ENCODE results near the gene AJUBA.
A peak's percentile ranks its signal among the peaks of the same experiment; 100 is the strongest.
"Not testable (repeated sequence)": the region's sequence is repeated elsewhere in the genome, so short reads cannot be mapped to it uniquely, and the experiment has no call there.

AJUBA gene

DNA sequence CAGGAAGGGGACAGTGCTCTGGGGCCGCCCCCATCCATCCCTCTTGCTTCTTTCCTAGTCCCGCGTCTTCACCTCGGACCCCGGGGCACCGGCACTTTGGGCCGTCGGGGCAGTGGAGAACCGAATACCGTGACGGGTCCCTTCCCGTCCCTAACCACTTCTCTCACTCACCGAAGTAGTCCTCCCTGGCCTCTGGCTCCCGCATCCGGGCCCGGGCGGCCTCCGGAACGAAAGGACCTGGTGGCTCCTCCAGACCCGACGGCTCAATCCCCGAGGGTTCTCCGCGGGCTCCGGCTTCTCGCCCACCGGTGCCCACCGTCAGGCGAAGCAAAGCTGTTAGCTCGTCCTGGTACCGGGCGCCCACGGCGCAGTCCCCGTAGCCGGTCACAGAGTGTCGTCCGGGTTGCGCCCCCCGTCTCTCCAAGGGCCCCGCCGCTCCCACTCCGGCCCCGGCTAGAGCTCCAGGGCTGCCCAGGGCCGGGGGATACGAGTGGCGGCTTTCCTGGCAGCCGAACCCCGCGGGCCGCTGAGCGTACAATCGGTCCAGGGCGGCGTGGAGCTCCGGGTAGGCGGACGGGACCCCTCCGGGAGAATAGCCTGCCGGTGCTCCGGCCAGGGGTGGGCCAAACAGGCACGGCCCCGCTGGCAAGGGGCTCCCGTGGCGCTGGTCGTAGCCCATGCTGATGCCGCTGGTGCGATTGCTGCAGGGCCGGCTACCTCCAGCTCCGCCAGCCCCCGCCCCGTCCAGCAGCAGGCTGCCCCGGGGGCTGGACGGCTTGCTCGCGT, 1.1 kb downstream of the AJUBA start:
- DNase-seq (ENCODE audit: low read depth, low spot score), result peak; percentile 52

DNA sequence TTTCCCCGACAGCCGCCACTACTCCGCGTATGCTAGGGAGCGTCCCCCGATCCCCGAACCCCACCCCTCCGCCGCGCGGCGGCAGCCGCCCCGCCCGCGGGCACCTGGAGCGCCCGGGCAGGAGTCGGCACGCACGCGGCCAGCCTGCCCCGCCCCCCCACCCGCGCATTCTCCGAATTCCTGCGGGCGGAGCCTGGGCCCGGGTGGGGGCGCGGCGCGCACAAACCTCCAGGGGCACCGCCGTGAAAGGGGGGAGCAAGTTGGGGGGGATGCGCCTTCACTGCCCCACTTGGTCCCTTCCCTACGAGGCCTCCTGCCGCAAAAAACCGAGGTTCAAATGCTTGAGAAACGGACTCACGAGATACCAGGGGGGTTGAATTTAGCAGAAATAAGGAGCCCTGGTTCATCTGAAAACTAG, 1.7 kb downstream of the AJUBA start:
- peak; percentile 82 for DNase-seq (ENCODE audit: low read depth, low spot score)

DNA sequence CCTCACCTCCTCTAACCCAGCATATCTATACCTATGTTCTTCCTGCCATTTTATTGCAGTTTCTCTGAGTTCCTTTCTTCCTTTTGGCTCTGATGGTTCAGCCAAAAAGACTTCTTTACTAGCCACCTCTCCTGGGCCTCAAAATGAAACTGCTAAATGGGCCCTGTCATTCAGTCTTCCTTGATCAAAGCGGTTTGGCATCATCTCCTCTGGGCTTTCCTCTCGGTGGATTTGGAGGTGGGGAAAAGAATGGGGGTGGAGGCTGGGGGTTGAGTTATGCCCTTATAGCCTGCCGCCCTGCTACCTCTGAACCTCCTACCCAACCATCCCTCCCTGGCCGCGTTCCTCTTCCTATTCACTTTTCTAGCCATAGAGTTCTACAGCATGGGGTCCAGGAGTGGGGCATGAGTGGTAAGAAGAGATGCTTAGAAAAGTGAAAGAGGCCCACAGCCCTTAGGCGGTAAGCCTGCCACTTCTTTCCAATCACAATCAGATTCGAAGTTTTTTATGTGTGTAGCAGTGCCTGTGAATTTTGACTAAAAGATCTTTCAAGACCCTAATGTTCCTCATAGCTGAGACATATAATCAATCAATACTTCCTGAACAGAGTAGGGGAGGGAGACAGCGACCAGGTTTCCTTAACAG, 2.5 kb downstream of the AJUBA start:
- peak; percentile 46 for DNase-seq (ENCODE audit: low read depth, low spot score)

DNA sequence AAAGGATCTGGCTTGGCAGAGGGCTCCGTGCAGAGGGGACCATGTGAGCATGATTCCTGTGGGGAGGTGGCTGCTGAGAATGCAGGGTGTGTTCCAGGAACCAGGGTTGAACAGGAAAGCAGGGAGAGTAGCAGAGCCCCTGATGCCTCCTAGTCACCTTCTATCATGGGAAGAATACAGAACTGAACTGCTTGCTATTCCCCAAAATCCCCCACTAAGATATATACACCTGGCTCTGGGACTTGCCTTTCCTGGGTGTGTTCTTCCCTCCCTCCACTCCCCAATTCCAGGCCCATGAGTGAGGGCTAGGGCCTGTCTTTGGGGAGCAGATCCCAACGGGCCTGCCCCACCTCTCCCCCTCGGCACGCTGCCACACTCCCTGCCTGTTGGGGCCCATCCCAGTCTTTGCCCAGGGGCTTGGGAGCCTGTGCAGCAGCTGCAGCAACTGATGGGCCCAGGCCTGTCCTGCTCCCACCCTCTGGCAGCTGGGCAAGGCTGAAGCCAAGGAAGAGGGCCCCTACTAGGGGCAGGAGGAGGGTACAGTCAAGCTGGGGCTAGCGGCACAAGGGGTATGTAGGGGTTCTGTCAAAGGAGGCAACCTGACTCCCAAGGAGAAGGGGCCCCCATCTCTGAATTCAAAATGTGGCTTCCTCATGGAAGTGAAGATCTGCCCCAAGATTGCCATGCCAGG, 3.2 kb downstream of the AJUBA start:
- DNase-seq (ENCODE audit: low read depth, low spot score), result peak; percentile 55

DNA sequence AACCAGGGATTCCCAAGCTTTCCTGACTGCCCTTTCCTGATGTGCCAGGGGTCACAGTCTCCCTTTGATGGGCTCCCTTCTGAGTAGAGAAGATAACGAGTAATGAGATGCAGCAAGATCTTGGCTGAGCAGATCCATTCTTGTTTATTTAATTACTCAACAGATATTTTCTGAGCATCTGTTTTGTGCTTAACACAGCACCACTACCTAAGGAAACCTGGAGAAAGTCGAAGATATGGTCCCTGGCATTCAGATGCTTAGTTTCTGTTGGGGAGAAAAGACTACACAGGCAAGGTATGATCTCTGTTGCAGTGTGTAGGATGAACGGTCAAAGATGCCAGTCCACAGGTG, 3.9 kb downstream of the AJUBA start:
- no peak for DNase-seq (ENCODE audit: low read depth, low spot score)

DNA sequence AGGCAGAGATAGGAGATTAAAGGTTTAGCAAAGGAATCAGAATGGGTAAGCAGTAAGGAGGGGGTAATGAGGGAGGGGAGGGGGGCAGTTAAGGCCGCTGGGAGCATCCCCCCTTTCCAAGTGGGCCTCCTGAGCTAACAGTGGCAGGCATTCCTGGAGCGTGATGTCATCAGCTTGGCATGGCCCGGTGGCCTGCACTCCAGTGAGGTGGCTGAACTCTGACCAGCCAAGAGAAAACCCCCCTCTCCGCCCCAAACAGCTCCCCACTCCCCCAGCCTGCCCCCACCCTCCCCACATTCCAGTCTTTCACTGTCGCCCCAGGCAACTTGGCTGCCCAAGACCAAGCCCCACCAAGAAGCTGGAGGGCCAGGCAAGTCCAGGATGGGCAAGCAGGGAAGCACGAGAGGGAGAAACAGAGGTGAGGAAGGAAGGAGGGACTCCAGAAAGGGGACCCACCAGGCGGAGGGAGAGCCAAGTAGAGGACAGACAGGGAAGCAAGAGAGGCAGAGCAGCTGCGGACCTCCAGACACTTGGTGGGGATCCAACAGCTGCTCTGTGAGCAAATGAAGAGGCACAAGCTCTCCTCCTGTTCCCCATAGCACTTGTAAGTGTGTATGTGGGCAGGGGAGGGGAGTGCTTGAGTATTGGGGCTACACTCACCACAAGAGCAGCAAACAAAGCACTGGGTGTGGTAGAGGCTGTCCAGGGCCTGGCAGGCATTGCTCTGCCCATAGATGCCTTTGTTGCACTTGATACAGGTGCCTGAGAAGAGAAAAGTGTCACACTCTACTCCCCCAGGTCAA, 4.5 kb downstream of the AJUBA start:
- peak; percentile 94 for DNase-seq (ENCODE audit: low read depth, low spot score)

DNA sequence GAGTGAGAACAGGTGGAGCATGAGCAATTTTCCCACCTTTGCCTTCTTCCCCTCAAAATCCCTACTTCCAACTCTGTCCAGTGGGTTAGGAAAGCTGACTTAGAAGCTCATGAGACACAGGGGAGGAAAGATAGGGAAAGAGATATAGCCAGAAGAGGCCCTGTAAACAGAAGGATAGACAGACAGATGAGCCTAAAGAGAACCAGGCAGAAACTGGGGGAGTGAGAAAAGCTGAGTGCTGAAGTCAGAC, 5.0 kb downstream of the AJUBA start:
- DNase-seq (ENCODE audit: low read depth, low spot score), result no peak

DNA sequence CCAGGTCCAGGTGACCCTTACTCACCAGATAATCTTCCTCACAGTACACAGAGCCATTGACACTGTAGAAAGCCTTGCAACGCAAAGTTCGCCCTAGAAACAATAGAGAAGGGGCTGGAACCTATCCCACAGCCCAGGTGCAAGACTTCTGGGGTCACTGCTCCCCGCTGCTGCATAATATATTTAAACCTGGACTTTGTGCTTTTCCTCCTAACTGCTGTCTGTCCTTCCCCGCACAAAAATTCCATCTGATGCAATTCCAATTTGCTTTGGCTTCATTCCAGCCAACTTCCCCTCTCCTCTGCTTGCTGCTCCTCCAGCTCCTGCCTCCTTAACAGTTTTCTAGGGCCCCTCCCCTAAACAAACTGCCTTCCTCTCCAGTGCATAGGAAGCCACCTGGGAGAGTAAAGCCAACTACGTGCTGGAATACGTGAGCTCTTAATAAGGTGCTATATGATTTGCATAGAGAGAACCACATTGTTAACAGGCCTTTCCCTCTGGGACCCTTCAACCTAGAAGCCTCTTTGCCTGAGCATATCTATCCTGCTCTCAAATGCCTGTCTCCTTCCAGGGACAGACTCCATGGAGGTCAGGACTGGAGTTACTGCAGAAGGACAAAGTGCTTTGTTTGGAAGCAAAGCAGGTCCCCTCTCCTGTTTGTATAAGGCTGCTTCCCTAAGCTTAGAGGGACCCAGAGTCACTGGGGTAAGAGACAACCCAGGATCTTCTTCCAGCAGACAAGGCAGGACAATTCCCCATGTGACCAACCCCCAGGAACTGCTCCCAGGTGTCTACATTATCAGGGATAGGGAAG, 5.5 kb downstream of the AJUBA start:
- peak; percentile 64 for DNase-seq (ENCODE audit: low read depth, low spot score)

DNA sequence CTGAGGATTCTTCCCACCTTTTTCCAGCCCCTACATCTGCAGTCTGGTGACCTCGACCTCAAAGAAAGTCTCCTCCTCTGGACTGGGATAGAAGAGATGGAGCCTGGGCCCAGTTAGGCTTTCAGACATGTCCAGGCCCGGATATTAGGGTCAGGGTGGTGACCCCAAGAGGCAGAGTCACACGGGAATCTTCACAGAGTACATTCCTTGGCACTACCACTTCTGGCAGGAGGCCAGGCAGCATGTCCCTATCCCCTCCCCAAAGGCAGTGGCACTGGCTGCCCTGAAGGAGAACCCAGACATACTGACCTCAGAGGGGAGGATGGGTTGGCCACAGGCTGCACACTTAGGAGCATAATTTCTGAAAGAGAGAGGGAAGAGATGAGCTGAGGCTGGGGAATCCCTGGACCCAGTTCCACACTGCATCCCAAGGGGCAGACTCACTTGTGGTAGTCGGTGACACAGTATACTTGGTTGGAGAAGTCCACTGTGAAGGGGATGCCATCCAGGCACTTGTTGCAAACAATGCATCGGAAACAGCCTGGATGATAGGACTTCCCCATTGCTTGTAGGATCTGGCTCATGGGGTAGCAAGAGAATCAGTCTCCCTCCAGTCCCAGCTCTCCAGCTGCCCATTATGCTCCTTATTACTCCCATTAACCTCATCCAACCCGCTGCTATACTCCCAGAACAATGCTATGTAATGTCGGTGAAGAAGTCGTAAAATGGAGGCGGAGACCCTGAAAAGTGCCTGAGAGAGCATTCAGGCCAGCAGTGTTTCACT, 7.6 kb downstream of the AJUBA start:
- DNase-seq (ENCODE audit: low read depth, low spot score), result no peak

DNA sequence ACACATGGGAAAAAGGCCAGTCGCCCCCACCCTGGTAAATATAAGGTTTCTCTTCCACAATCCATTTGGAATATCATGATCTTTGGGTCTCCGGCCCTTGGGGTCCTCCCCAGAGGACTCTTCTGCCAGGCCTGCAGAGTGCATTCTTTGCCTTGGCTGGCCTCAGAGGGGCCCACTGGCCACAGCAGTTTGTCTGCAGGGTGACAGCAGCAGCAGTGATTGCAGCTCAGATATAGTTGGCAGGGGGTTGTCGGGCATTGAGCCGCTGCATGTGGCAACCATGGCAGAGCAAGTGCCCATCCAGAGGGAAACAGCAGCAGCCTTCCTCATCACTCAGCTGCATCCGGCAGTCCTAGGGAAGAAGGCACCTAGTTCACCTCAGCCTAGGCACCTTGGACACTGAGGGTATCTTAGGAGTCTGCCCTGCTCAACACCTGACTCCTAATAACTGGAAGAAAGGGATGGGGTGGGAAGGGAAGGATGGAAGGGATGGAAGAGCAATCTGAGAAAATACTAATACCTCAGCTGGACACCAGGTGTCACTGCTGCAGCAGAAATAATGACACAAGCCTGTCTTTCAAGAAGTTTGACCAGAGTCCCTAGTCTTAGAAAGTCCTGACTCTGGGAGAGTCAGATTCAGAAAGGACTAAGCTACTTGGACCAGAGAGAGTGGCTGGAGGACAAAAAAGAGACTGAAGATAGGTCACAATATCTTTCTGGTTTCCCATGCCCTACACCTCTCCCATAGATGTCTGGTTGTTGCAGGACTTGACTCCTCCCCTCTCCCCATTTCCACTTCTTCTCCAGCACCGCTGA, 8.9 kb downstream of the AJUBA start:
- DNase-seq (ENCODE audit: low read depth, low spot score), result peak; percentile 79

DNA sequence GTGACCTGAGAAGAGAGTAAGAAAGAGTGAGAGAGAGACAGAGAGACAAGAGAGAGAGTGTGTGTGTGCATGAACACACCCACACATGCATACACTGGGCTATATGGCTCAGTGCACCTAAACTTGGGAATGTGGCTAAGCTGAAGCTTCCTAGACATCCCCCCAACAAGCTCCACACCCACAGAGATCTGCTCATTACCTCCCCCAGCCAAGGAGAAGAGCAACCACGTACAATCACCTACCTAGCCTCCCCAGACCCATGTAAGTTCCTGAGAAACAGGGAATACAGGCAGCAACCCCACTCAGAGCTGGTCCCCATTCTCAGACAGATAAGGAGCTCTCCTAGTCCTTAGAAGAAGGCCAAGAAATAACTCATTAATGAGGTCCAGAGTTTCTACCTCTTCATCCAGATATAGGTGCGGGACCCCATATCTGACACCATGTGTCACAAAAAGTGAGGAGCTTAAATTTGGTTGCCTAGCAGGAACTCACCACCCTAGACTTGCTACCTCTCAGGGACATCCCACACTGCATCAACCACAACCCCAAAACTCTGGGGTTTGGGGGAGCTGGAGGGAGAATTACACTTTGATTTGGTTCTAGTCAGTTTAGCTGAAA, 9.9 kb downstream of the AJUBA start:
- no peak for DNase-seq (ENCODE audit: low read depth, low spot score)

DNA sequence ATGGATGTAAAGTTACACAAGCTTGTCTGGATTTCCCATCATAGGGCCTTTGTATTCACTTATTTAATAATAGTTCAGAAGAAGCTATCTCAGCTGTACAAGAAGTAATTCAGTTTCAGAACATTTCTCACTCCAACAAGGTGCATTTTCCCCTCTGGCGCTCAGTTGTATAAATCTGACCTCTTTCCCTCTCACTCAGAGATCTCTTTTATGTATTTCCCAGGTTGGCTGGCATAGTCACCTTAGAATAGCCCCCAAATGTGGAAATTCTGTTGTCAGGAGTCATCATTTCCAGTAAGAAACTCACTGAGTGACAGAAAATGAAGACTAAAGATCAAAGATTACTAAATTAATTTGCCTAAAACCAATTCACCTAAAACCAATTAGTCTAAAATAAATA, 11.2 kb downstream of the AJUBA start:
- DNase-seq (ENCODE audit: low read depth, low spot score), result no peak

DNA sequence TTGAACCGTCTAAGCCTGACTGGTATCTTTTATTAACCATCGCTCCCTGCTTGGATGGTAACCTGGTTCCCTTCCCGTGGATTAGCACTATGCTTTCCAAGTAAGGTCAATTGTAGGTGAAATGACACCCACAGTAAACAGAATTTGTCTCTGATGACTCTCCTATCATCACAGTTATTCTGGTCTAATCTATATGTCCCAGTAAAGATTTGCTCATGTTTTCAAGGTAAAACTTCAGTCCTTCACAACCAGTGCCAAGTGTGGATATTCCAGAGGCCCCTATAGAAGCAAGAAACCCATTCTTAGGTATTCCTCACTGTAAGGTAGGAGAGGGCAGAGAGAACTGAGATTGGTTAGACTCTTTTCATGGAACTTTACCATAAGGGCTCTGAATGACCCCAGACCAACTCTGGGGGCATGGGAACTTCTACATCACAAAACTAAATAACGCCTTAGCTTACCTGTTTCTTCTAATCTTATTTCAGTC, 15.5 kb downstream of the AJUBA start:
- DNase-seq (ENCODE audit: low read depth, low spot score), result no peak

DNA sequence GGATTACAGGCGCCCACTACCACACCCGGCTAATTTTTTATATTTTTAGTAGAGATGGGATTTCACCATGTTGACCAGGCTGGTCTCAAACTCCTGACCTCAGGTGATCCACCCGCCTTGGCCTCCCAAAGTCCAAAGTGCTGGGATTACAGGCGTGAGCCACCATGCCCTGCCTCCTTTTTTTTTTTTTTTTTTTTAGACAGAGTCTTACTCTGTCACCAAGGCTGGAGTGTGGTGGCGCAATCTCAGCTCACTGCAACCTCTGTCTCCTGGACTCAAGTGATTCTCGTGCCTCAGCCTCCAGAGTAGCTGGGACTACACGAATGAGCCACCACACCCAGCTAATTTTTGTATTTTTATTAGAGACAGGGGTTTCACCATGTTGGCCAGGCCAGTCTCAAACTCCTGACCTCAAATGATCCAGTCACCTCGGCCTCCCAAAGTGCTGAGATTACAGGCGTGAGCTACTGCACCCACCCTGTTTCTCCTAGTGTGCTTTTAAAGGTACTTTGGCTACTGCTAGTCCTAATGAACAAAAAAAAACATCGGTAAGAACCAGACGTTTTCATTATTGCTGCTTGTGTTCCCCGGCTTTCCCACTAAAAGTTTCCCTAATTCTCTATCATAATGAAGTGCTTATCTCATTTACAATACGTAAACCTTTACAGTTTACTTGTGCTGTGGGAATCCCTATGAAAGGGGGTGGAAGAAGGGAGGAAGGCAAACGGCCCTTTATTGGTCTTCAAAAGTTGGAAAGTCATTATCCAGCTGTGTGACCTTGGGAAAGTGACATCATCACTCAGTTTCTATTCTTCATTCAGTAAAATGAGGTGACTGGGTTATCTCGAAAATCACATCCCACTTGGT, 16.2 kb downstream of the AJUBA start:
- DNase-seq (ENCODE audit: low read depth, low spot score), result not testable (repeated sequence)

DNA sequence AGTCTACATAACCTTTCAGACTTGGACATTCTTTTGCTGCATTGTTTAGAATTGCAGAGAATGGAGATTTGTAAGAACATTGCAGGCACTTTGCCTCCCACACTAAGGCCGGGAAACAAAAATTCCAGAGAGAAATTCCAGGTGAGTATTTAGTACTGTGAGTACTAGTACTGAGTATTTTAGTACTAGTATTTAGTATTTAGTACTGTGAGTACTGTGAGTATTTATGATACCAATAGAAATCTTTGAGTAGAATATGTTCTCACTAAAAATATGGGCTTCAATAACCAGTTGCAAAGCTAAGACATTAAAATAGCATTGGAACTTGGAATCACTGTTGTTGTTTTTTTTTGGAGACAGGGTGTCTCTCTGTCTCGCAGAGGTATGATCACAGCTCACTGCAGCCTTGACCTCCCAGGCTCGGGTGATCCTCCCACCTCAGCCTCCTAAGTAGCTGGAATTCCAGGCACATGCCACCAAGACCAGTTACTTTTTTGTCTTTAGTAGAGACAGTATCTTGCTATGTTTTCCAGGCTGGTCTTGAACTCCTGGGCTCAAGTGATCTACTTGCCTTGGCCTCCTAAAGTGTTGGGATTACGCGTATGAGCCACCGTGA, 20.2 kb downstream of the AJUBA start:
- DNase-seq (ENCODE audit: low read depth, low spot score), result no peak

DNA sequence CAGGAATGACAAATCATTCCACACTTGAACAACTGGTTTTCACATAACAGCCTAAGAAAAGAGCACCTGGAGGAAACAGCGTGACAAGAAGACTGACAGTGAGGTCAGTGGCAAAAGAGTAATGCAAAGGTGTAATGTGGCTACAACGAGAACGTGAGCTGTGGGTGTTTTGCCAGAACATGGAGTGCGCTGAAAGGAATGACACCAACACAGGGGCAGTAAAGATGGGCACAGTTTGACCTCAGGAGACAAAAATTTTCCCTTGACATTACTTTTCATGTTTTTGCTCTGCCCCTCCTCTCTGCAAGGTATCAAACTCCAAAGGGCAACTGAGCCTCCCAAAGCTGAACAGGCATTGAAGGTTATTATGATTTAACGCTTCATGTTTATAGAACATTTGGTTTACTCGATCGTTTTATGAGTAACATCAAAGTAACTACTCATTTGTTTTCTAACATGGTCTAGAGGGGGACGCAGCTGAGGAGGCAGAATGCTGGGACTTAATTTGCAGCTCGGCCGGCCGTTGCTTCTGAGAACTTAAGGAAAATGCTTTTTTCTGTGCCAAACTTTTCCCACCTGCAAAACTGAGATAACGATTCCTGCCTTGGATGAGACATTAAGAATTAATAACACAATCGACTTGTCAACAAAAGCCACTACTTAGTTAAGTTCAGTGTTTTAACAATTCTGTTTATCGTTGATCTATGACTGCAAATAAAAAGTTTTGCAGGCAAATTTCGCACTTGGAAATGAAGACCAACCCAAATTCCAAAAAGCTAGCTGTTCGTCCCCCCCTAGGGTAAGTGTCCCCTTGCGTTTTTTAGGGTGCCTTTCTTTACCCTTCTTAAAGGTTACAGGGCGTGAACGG, 26.4 kb downstream of the AJUBA start:
- DNase-seq (ENCODE audit: low read depth, low spot score), result peak; percentile 19

DNA sequence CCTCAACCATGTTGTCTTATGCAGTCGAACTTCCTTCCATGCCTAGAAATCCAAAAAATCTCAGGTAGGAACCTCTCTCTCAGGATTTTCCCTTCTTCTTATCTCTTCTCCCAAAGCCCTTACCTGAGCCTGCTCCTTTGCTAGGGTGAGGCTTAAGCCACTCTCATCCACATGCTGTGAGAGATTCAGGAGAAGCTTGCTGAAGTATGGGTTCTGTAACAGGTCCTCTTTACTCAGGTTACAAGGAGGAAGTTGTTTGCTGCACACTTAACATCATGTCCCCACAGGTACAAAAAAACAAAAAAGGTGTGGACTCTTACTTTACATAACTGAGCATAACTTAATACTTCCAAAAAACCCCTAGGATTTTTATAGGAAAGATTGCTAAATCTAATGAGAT, 29.9 kb downstream of the AJUBA start:
- no peak for DNase-seq (ENCODE audit: low read depth, low spot score)

Data from astrocyte of the hippocampus (primary cell).